Activated CD8-positive, alpha-beta T cell treated with anti-CD3 and anti-CD28 coated beads for 36 hours (primary cell): ENCODE measurements around the gene ZNF791. TPM values are rescaled to one million over a fixed set of nuclear protein-coding genes. Genes with fewer than 3 reads are reported as not detected.
A peak's percentile ranks its signal among the peaks of the same experiment; 100 is the strongest.

ENCODE experiments used
- ATAC-seq: fragments of 200-7000 bp; cut with Tn5 transposase; one replicate; pipeline ENCODE4 v1.10.0; 2021; ENCODE audit warnings: mild to moderate bottlenecking, moderate library complexity
- CTCF ChIA-PET: fragments of 350-600 bp; sonication (Branson Sonifier 250); formaldehyde crosslinking; loops from one replicate; lab custom pipeline; 2021; ENCODE audit warnings: antibody characterized with exemption; lab: Charles Lee
- POLR2A ChIA-PET: fragments of 350-600 bp; sonication (Branson Sonifier 250); formaldehyde crosslinking; loops from one replicate; lab custom pipeline; 2021; ENCODE audit warnings: antibody characterized with exemption; lab: Charles Lee
- DNase-seq: peaks from one replicate; pipeline ENCODE4 v3.0.0-alpha.2; 2020
- H3K27ac Mint-ChIP-seq: one replicate; pipeline ENCODE4 v1.8.0; 2021; ENCODE audit warnings: mild to moderate bottlenecking, mixed read lengths
- H3K27me3 Mint-ChIP-seq: one replicate; pipeline ENCODE4 v1.8.0; 2021; ENCODE audit warnings: mixed read lengths
- H3K36me3 Mint-ChIP-seq: one replicate; pipeline ENCODE4 v1.8.0; 2021; ENCODE audit warnings: low read depth, mixed read lengths
- H3K4me1 Mint-ChIP-seq: one replicate; pipeline ENCODE4 v1.8.0; 2021; ENCODE audit warnings: low read depth, mixed read lengths
- H3K4me3 Mint-ChIP-seq: one replicate; pipeline ENCODE4 v1.8.0; 2021; ENCODE audit warnings: mild to moderate bottlenecking, moderate library complexity, mixed read lengths
- H3K9me3 Mint-ChIP-seq: one replicate; pipeline ENCODE4 v1.8.0; 2021; ENCODE audit warnings: mixed read lengths
- CTCF ChIP-seq: fragments of 200-600 bp; IDR thresholded peaks from one replicate; pipeline ENCODE4 v1.8.0; 2022; ENCODE audit warnings: antibody characterized with exemption, mild to moderate bottlenecking
- intact Hi-C: fragments of 100-400 bp; cut with micrococcal nuclease; formaldehyde crosslinking; loops from one replicate; pipeline ENCODE4 v1.10.0; 2022
- total RNA-seq, 2 experiments: library from RNA; stranded (reverse); gene quantifications; one replicate each; pipeline ENCODE4 v1.2.3, GENCODE V29; 2021

The ZNF791 gene
- total RNA-seq, 2 experiments from 2014 or later, result 15.1 to 16.7 TPM

DNA sequence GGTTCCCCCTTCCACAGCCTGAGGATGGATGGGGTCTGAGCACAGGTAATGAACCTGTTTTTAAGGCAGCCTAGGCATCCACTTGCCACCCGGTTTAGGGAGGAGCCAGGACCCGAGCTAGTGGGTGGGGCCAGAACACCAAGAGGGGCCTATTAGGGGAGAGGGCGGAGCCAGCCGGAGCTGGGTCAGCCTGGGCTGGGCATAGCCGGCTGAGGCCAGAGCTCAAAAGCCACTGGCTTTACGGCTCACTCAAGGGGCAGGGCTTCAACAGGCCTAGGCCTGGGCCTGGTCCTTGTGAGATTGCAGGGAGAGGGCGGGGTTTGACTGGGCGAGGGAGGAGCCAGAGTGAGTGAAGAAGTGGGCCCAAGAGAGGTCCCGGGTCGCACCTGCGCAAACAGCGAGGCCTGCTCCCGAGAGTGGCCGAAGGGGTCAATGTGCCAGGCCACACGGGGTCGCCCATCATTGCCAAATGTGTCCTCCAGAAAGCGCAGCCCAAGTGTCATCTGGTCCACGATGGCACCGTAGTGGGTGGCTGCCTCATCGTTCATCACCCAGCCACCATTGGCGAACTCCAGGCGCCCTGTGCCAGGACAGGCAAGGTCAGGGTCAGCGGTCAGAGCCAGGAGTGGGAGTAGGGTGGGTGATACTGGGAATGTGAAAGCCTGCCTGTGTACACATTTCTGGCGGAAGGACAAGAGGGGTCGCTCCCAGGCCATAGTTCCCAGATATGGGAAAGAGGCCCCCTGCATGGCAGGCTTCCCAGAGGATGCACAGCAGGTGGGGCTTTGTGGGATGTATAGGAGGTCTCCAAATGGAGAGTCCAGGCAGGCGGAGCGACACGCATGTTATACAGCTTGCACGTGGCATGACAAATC is 53.9 kb downstream of the ZNF791 start:
- Mint-ChIP-seq H3K27ac (peak overlapping the region; percentile 95), H3K4me3 (peak overlapping the region; percentile 99), H3K27me3 (no peaks in the 10 kb centered on the region), H3K4me1 (peaks cover 30% of the 10 kb centered on the region), H3K9me3 (no peaks in the 10 kb centered on the region), H3K36me3 (peaks cover 62% of the 10 kb centered on the region)
- ChIA-PET CTCF (interaction anchor here (3.1 kb wide), 1 partner anchor 25 kb away, joined by 11 read pairs; no protein-coding TSS in a partner anchor), POLR2A (interaction anchor here (1.0 kb wide), 1 partner anchor 170 kb away, joined by 3 read pairs; no protein-coding TSS in a partner anchor)
- ATAC-seq (no peak), DNase-seq (peak; percentile 45)
- intact Hi-C loops, result loop anchor here (5.0 to 10.0 kb wide), 2 partner anchors 50 to 102 kb away; partner anchors contain the start of genes ZNF490 and ZNF791
- TF ChIP-seq CTCF, result no peak

- ChIA-PET POLR2A (interaction anchor here (1.0 to 1.7 kb wide), 3 partner anchors 16 to 170 kb away, joined by 3 to 6 read pairs (median 5); no protein-coding TSS in a partner anchor), CTCF (interaction anchor here (1.5 to 3.4 kb wide), 3 partner anchors 16 to 101 kb away, joined by 3 to 12 read pairs (median 11); no protein-coding TSS in a partner anchor)
- intact Hi-C loops, result loop anchor here (5.0 to 10.0 kb wide), 2 partner anchors 50 to 103 kb away; partner anchors contain the start of genes ZNF490 and ZNF791
- peak; percentile 84 for DNase-seq
- TF ChIP-seq CTCF, result no peak
- ATAC-seq, result peak; percentile 43
- Mint-ChIP-seq H3K9me3 (no peaks in the 10 kb centered on the region), H3K36me3 (peaks cover 57% of the 10 kb centered on the region), H3K4me1 (peaks cover 30% of the 10 kb centered on the region), H3K27me3 (no peaks in the 10 kb centered on the region), H3K27ac (peak overlapping the region; percentile 95), H3K4me3 (peak overlapping the region; percentile 99)
These were observed 54.5 kb downstream of the ZNF791 start for GRCh38 chr19:12665281-12665573.

GRCh38 chr19:12665671-12666264 is 55.0 kb downstream of the ZNF791 start:
- intact Hi-C loops, result loop anchor here (5.0 to 10.0 kb wide), 2 partner anchors 51 to 103 kb away; partner anchors contain the start of genes ZNF490 and ZNF791
- Mint-ChIP-seq H3K36me3 (peaks cover 58% of the 10 kb centered on the region), H3K27me3 (no peaks in the 10 kb centered on the region), H3K4me3 (peak overlapping the region; percentile 99), H3K4me1 (peaks cover 35% of the 10 kb centered on the region), H3K9me3 (no peaks in the 10 kb centered on the region), H3K27ac (peak overlapping the region; percentile 95)
- peak; percentile 32 for ATAC-seq
- POLR2A ChIA-PET, result interaction anchor here (0.5 to 1.9 kb wide), 9 partner anchors 9 to 57 kb away, joined by 3 to 6 read pairs (median 4); partner anchors contain the start of genes FBXW9, ZNF490 and ZNF791
- TF ChIP-seq CTCF, result no peak
- CTCF ChIA-PET, result interaction anchor here (0.8 to 3.4 kb wide), 5 partner anchors 10 to 181 kb away, joined by 3 to 12 read pairs (median 7); no protein-coding TSS in a partner anchor
- DNase-seq, result peak; percentile 60

DNA sequence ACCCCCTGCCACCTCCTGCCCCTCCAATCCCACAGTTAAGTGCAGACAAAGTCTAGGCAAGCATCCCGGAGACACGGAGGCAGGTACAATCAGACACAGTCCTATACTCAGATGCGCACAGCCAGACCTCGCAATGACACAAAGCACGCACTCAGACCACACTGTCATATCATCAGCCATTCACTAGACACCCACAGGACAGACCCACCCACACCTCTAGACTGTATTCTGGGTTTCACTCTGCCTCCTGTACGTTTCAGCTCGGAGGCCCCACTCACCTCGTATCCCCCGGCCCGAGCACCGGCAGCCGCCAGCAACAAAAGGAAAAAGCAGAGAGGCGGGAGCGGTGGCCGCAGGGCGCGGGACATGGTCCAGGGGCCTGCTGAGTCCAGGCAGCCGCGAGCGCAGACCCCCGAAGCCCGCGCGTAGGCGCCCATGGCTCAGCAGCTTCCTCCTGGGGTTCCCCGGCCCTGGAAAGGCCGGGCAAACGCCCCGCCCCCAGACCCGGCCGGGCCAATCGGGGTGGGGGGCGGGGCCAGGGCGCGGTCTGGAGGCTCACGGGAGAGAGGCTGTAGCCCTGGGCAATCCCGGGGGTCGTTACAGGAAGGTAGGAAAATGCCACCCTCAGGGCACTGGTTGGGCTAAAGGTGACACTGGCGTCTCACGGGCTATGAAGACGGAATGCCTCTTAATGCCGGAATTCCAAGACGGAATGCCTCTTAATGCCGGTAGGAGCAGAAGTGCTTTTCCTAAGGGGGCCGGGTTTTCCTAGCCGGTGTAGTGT is 55.7 kb downstream of the ZNF791 start, which contains the start of the genes MAN2B1 and WDR83:
TSS of gene MAN2B1 (minus strand) at position 478 of the 784 bp plus-strand sequence. CDS start at position 437, 41 bp downstream.
TSS of gene WDR83 (plus strand) at position 543 of the 784 bp plus-strand sequence. CDS start 2,984 bp downstream, outside the sequence.
- H3K9me3 Mint-ChIP-seq, result no peaks in the 10 kb centered on the region
- ChIA-PET POLR2A (interaction anchor here (0.6 to 1.9 kb wide), 10 partner anchors 9 to 94 kb away, joined by 3 to 6 read pairs (median 4); partner anchors contain the start of genes FBXW9, ZNF490 and ZNF791), CTCF (interaction anchor here (0.8 to 3.4 kb wide), 5 partner anchors 10 to 181 kb away, joined by 3 to 12 read pairs (median 7); no protein-coding TSS in a partner anchor)
- no peak for TF ChIP-seq CTCF
- peaks cover 37% of the 10 kb centered on the region for H3K4me1 Mint-ChIP-seq
- H3K36me3 Mint-ChIP-seq, result peaks cover 51% of the 10 kb centered on the region
- ATAC-seq, result peak; percentile 74
- intact Hi-C loops, result loop anchor here (5.0 to 10.0 kb wide), 2 partner anchors 52 to 104 kb away; partner anchors contain the start of genes ZNF490 and ZNF791
- peak within 1 kb of the TSS; percentile 95 for H3K27ac Mint-ChIP-seq
- H3K27me3 Mint-ChIP-seq, result no peaks in the 10 kb centered on the region
- peak within 1 kb of the TSS; percentile 99 for H3K4me3 Mint-ChIP-seq
- DNase-seq, result peak; percentile 88
